GM19372 (cell line): ENCODE data around the gene DHRSX.
"Not testable (repeated sequence)": the region's sequence is repeated elsewhere in the genome, so short reads cannot be mapped to it uniquely, and the experiment has no call there.

ENCODE experiments used
- ATAC-seq: cut with Tn5 transposase; IDR thresholded peaks from one replicate; pipeline ENCODE4 v1.9.1; 2021; ENCODE audit warnings: mild to moderate bottlenecking, low read depth, moderate library complexity; ENCODE audit not compliant: unreplicated experiment

The DHRSX gene

DNA sequence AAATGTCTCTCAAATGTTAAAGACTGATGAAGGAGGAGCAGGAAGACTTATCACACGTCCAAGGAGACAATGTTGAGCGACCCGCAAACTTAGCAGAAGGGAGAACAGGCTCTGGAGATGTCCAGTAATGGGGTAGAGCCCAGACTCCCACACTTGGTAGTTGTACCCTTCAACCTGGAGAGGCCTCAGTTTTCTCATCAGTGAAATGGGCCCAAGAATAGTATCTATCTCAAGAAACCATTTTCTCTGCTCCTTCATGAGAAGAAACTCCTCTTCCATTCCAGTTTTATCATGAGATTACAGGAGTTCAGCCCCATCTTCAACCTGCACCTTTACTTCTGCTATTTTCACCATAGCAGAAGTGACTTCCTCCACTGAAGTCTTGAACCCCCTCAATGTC lies 169.9 kb downstream of the DHRSX start:
- no peak for ATAC-seq

DNA sequence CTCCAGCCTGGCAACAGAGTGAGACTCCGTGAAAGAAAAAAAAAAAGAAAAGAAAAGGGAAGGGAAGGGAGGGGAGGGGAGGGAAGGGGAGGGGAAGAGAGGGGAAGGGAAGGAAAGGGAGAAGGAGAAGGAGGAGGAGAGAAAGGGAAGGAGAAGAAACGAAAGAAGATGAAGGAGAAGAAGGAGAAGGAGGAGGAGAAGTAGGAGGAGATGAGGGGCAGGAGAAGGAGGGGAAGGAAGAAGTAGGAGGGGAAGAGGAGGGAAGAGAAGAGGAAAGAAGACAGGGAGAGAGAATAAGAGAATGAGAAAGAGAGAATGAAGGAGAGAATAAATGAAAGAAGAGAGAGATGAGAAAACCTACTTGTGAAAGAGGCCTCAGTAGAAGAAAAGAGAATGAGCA lies 170.3 kb downstream of the DHRSX start:
- ATAC-seq = no peak

DNA sequence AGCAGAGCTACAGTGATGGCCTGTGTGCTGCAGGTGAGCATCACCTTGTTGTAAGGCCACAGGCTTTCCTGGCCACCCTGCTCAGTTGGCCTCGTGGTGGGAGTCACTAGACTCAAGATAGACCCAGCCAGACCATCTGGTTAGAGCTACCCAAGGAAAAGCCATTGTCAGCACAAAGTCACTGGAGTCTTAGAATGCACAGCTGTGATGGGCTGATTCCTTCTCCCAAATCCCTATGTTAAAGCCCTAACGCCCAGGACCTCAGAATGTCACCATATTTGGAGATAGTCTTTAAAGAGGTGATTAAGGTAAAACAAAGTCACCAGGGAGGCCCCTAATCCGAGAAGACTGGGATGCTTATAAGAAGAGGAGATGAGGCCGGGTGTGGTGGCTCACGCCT lies 173.4 kb downstream of the DHRSX start:
- no peak for ATAC-seq

DNA sequence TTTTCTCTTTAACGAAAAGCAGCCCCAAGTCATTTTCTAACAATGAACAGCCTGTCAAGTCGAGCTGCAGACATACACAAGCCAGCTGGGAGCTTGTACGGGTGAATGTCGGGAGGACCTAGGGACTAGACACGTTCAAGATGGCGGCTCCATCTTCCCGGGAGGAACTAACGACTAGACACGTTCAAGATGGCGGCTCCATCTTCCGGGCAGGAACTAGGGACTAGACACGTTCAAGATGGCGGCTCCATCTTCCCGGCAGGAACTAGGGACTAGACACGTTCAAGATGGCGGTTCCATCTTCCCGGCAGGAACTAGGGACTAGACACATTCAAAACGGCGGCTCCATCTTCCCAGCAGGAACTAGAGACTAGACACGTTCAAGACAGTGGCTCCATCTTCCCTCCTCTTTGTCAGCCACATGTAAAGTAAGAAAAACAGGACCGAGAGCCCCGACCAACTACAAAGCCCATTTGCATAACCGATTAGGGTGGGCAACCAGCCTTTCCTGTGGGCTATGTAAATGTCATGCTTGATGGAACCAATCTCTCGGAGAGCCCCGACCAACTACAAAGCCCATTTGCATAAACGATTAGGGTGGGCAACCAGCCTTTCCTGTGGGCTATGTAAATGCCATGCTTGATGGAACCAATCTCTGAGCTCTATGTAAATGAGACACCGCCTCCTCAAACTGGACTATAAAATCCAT lies 175.5 kb downstream of the DHRSX start:
- ATAC-seq = no peak

DNA sequence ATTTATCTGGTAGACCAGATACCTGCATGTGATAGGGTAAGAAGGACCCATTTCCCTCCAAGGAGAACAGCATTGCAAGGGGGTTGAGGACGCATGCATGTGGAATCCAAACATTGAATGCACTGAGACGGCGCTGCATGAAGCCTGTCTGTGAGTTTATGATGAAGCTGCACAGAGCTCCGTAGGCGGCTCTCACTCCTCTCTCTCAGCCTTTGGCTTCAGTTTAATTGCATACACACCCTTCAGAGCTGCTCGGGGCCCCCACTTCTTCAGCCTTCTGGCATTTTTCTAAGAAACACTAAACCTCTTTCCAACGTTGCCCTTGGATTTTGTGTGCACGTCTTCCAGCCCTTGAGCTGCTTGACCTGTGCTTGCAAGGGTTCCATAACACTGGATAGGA lies 176.6 kb downstream of the DHRSX start:
- ATAC-seq = no peak

DNA sequence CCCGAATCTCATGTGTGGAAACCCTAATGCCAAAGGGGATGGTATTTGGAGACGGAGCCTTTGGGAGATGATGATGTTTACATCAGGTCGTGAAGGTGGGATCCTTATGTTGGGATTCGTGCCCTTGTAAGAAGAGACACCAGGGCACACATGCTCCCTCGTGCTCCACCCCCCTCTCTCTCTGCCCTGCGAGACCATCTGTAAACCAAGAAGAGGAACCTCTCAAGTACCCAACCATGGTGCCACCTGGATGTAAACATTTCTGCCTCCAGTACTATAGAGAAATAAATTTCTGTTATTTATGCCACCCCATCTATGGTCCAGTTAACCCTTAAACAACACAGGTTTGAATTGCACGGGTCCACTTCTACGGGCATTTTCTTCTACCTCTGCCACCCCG lies 179.4 kb downstream of the DHRSX start:
- ATAC-seq = no peak

DNA sequence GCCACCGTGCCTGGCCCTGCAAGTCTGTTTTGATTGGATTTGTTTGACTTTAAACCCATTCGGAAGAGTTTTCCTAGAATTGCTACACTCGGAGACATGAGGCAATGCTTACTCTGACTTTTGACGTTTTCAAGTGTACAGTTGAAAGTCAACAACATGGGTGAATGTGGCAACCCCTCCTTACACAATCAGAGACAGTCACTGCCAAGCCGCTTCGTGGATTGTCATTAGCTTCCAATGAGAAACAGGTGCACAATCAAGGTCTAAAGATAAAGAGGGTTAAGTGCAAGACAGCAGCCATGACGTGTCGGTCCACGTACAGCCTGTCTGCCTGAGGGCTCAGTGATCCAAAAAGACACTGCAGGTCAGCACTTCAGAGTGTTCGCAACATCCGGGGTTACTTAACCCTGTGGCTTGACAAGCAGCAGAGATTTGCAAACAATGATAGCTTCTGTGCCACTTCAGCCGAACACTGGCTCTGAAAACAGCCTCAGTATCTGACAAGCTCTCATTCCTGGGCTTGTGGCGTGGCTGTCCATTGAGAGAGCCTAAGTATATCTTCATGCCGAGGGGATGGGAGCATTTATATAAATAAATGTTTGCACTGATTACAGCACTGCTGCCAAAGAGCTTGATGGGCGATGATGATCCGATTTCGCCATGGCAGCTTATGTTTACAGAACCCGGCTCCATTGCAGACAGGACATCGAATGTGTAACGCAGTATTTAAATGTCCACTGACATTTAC lies 180.0 kb downstream of the DHRSX start:
- ATAC-seq = no peak

DNA sequence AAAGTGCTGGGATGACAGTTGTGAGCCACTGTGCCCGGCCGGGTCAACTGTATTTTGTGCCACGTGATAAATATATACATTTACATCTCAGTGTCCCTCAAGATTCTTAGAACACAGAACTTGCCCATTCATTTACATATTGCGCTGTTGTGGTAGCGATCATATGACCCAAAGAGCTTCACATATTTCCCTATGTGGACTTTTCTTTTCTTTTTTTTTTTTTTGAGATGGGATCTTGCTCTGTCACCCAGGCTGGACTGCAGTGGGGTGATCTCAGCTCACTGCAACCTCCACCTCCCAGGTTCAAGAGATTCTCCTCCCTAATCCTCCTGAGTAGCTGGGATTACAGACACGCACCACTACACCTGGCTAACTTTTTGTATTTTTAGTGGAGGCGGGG lies 180.7 kb downstream of the DHRSX start:
- ATAC-seq = no peak

DNA sequence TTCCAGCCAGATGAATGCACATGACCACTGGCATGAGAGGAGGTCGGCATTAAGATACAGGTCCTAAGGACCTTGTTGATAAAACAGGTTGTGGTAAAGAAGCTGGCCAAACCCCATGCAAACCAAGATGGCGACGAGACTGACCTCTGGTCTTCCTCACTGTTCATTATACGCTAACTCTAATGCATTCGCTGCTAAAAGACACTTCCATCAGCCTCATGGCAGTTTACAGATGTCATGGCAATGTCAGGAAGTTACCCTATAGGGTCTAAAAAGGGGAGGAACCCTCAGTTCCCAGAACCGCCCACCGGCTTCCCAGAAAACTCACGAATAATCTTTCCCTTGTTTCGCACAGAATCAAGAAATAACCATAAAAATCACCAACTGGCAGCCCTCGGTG lies 182.4 kb downstream of the DHRSX start:
- no peak for ATAC-seq

DNA sequence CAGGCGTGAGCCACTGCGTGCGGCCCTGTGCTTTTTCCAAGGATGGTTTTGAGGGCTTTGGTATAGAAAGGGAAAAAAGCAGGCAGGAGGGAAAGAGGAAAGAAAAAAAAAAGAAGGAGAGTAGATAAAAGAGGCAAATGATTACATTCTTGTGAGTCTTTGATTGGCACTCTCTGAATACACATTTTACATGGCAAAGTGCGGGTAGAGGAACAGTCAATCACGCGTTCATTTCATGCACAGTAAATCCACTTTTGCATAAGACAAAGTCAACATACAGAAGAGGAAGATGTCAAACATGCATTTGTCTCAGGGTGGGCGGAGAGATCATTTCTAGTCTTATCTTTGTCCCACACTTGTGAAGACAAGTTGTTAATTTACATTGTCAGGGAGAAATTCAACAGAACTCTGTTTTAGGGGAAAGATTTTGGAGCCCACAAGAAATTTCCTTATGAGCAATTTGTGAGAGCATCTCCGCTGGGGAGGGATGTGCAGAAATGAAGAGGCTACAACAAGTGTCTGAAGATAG lies 183.2 kb downstream of the DHRSX start:
- no peak for ATAC-seq

DNA sequence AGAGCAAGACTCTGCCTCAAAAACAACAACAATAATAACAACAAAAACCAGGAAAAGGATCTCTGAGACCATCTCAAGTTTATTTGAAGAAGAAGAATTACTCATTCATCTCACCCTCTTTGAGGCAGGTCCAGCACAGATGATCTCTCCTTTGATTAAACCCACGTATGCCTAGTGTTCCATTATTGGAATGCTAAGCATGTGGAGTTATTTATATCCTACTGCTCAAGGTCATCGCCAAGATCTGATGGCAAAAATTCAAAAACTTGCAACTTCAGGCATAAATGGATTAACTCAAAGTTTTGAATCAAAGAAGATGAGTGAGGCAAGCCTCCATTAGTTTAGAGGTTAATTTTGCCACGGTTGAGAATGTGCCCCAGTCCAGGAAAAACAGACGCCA lies 184.2 kb downstream of the DHRSX start:
- no peak for ATAC-seq

DNA sequence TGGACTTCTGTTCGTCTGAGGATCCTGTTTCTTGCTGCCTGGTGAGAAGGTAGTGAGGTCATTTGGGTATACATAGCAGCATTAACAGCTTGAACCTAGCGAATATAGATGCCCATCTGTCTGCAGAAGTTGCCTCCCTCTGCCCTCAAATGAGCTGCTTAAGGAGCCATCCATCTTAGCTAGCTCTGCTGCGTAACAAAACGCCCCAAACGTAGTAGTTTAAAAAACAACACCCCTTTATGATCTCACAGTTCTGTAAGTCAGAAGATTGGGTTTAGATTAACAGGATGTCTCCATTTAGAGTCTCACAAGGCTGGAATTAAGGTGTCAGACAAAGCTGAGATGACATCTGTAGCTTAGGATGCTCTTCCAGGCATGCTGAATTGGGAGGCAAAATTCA lies 185.3 kb downstream of the DHRSX start:
- no peak for ATAC-seq

DNA sequence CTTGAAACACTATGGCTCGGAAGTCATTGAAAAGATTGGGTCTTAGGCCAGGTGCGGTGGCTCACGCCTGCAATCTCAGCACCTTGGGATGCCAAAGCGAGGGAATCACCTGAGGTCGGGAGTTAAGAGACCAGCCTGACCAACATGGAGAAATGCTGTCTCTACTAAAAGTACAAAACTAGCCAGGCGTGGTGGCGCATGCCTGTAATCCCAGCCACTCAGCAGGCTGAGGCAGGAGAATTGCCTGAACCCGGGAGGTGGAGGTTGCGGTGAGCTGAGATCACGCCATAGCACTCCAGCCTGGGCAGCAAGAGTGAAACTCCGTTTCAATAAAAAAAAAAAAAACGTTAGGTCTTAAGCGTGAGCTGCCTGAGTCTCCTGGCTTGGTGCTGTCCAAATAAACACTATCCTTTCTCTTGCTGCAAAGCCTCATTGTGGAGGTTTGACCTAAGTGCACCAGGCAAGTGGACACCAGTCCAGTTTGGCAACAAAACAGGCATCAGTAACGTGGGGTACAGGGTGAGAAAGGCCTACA lies 185.9 kb downstream of the DHRSX start:
- ATAC-seq = no peak

DNA sequence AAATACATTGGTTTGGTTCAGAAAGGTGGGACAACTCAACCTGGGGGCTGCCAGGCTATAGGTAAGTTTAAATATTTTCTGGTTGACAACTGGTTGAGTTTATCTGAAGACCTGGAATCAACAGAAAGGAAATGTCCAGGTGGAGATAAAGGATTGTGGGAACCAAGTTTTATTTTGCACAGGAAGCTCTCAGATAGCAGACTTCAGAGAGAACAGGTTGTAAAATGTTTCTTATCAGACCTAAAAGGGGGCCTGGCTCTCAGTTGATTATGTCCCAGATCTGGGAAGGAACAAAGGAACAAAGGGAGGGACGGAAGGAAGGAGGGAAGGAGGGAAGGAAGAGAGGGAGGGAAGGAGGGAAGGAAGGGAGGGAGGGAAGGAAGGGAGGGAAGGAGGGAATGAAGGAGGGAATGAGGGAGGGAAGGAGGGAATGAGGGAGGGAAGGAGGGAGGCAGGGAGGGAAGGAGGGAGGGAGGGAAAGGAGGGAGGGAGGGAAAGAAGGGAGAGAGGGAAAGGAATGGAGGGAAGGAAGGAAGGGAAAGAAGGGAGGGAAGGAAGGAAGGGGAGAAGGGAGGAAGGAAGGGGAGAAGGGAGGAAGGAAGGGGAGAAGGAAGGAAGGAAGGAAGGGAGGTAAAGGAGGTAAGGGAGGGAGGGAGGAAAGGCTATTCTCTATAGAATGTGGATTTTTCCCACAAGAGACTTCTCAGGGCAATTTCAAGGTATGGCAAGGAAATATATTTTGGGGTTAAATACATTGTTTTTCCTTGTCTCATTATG lies 186.7 kb downstream of the DHRSX start:
- ATAC-seq = no peak

DNA sequence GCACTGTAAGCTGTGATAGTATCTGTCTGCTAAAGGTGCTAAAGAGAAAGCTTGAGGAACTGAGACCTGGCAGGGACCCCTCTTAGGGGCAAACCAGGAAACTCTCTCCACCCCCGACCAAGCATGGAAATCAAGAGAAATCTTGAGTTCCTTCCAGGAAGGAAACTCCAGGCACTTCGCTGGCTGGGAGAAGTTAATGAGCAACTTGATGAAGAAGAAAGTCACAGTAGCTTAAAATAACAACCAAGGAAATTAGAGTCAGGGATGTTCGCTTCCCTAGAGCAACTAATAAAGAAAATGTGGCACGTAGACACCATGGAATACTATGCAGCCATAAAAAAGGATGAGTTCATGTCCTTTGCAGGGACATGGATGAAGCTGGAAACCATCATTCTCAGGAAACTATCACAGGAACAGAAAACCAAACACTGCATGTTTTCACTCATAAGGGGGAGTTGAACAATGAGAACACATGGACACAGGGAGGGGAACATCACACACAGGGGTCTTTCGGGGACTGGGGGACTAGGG lies 188.7 kb downstream of the DHRSX start:
- ATAC-seq = not testable (repeated sequence)

DNA sequence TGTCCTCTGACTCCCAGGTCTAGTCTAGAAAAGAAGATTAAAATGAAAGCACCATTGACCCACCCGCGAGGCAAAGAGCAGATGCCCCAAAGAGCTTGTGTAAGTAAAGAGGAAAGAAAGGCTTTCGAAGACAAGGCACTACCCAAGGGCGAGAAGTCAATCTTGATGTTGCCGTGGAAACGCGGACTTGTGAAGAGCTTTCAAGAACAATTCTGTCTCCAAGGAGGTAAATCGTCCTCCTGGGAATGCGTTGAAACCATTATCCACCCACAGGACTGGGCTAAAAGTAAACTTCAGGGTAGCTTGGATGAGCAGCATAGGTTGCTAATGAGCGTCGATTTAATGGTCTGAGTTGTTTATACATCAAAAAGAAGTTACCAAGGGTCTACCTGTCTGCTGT lies 189.3 kb downstream of the DHRSX start:
- ATAC-seq = no peak

DNA sequence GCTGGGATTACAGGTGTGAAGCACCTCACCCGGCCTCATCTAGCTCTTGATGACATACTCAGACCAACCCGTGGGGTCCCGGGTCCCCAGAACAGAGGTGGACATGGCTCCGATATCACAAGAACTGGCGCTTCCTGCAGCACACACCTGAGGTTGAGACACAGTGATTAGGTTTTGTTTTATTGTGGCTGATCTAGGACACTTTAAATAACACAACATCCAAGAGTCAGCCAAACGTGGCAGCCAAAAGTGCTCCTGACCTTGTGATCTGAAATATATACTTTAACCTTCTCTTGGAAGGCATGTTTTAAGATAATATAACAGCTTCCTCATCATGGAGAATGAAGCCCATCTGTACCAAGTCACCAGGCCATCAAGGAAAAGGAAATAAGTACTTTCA lies 198.9 kb downstream of the DHRSX start:
- ATAC-seq = no peak

DNA sequence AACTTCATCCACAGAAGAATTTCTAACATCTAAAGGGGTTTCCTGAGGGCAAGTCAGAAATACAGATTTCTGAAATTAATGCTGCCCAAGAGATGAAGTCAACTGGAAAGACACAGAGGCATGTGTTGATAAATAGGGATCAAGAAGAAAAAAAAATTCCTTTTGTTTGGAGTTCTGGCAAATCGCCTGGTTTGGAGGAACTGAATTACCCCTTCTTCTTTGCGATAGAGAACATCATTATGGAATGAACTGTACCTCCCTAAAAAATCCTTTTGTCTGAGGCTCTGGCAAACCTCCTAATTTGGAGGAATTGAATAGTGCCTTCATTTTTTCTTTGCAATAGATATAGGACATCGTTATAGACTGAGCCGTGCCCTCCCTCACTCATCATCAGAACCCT lies 200.9 kb downstream of the DHRSX start:
- ATAC-seq = no peak

DNA sequence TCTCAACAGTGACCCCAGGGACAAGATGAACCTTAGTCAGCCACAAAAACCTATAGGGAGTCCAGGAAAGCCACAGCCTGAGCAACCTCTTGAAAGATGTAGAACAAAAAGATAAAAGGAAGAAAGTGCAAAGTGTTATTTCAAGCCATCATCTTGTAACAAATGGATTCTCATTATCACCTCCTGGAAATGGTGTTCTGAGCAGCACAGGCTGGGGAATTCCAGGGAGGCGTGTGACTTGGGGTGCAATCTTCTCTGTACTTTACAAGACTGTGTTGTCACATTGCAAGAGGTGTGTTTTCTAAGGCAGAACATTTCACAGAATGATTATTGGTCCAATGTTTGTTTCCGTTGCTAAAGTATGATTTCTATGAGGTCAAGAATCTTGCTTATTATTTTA lies 214.0 kb downstream of the DHRSX start:
- ATAC-seq = no peak

DNA sequence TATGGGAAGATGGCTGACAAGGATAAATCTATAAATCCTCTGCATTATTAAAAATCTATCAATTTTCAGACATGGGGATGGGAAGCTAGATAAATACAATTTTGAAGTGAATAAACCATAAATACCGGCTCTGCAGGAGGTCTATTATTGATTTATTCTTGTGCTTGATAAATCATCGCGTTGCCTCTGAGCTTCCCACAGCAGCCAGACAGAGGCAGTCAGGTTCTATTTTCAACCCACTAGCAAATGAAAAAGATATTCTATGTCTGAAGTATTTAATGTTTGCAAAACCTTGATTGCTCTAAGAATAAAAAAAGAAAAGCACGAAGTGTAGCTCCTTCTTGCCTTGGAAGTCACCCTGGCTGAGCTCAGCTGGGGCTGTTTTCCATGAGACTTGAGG lies 216.2 kb downstream of the DHRSX start:
- ATAC-seq = no peak

DNA sequence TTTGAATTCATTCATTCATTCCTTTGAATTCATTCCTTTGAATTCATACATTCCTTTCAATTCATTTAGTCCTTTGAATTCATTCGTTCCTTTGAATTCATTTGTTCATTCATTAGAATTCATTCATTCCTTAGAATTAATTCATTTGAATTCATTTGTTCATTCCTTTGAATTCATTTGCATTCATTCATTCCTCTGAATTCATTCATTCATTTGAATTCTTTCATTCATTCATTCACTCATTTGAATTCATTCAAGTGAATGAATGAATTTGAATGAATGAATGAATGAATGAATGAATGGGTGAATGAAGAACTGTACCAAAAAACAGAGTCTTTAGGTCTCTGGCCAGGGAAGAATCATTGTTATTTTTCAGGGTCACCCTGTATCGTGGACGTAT lies 216.6 kb downstream of the DHRSX start:
- ATAC-seq = no peak
